ENCODE results near the gene MVB12B.

- TF ChIP-seq CTCF (IDR thresholded peaks at IDR 0.05), result no peak
- TF ChIP-seq REST (IDR thresholded peaks at IDR 0.05; ENCODE audit: insufficient read depth in 1 of 2, low read depth in 2 of 2, low read length in 1 of 2), result no peak
- no peak for TF ChIP-seq POLR2AphosphoS5 (IDR thresholded peaks at IDR 0.05; ENCODE audit: low read depth, low read length)
These were observed 46.6 kb downstream of the MVB12B start for GRCh38 chr9:126373241-126373640.
